ENCODE data around the gene AVEN. TPM values are rescaled to one million over a fixed set of nuclear protein-coding genes. Genes with fewer than 3 reads are reported as not detected.

The AVEN gene
- polyA plus RNA-seq, 2 of the 4 experiments (the other 2 are of a cell fraction): 23.8 to 27.2 TPM

- WGBS (ENCODE audit: missing lambda C conversion rate): 59% methylated on average over 9 of the region's 9 CpGs
- ChIA-PET CTCF (interaction anchor here (0.9 to 3.8 kb wide), 6 partner anchors 9 to 702 kb away, joined by 3 to 40 read pairs (median 4); no protein-coding TSS in a partner anchor), POLR2A (no interaction called here)
- peak in 1 of 2 experiments; percentile 68 for DNase-seq (ENCODE audit: low read depth in 1 of 2, low spot score in 1 of 2)
- peak; percentile 46 for FAIRE-seq
- TF ChIP-seq ZFP36 (IDR thresholded peaks at IDR 0.05; ENCODE audit: borderline replicate concordance, partially characterized antibody) (no peak), JUN (IDR thresholded peaks at IDR 0.05) (no peak), FOSB (CRISPR knock-in tag; IDR thresholded peaks at IDR 0.05) (no peak), ATOH8 (CRISPR knock-in tag; IDR thresholded peaks at IDR 0.05; ENCODE audit: low read depth) (no peak), CHD2 (IDR thresholded peaks at IDR 0.05; ENCODE audit: low read length, partially characterized antibody) (no peak), KDM1A (IDR thresholded peaks at IDR 0.05; ENCODE audit: low read depth) (no peak), RARB (CRISPR knock-in tag; IDR thresholded peaks at IDR 0.05) (no peak), KDM5A (IDR thresholded peaks at IDR 0.05) (no peak), ZNF302 (CRISPR knock-in tag; IDR thresholded peaks at IDR 0.05) (no peak), POLR2AphosphoS2 (conservative IDR thresholded peaks at IDR 0.05; ENCODE audit: low read length) (no peak), FOSL2 (IDR thresholded peaks at IDR 0.05) (no peak), FOSL2 (CRISPR knock-in tag; IDR thresholded peaks at IDR 0.05) (no peak), RAD21 (conservative IDR thresholded peaks at IDR 0.05 in 1 of 2, IDR thresholded peaks at IDR 0.05 in 1 of 2) (peak; percentile 55 to 72; a peak in 4 of 5 replicates), HOXB5 (CRISPR knock-in tag; IDR thresholded peaks at IDR 0.05) (no peak), SMC3 (IDR thresholded peaks at IDR 0.05) (peak; percentile 50), HEYL (CRISPR knock-in tag; IDR thresholded peaks at IDR 0.05) (no peak), USF2 (IDR thresholded peaks at IDR 0.05) (no peak), PBX3 (IDR thresholded peaks at IDR 0.05) (no peak), HOXB13 (CRISPR knock-in tag; IDR thresholded peaks at IDR 0.05; ENCODE audit: low read depth) (no peak), SREBF2 (IDR thresholded peaks at IDR 0.05) (no peak), JUNB (IDR thresholded peaks at IDR 0.05) (no peak)
- TF ChIP-seq, protein P1, sequence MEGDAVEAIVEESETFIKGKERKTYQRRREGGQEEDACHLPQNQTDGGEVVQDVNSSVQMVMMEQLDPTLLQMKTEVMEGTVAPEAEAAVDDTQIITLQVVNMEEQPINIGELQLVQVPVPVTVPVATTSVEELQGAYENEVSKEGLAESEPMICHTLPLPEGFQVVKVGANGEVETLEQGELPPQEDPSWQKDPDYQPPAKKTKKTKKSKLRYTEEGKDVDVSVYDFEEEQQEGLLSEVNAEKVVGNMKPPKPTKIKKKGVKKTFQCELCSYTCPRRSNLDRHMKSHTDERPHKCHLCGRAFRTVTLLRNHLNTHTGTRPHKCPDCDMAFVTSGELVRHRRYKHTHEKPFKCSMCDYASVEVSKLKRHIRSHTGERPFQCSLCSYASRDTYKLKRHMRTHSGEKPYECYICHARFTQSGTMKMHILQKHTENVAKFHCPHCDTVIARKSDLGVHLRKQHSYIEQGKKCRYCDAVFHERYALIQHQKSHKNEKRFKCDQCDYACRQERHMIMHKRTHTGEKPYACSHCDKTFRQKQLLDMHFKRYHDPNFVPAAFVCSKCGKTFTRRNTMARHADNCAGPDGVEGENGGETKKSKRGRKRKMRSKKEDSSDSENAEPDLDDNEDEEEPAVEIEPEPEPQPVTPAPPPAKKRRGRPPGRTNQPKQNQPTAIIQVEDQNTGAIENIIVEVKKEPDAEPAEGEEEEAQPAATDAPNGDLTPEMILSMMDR (IDR thresholded peaks at IDR 0.05): peak; percentile 55
- TF ChIP-seq, protein P2, sequence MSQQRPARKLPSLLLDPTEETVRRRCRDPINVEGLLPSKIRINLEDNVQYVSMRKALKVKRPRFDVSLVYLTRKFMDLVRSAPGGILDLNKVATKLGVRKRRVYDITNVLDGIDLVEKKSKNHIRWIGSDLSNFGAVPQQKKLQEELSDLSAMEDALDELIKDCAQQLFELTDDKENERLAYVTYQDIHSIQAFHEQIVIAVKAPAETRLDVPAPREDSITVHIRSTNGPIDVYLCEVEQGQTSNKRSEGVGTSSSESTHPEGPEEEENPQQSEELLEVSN (IDR thresholded peaks at IDR 0.05; ENCODE audit: borderline replicate concordance, low read depth): no peak
- TF ChIP-seq, protein P3, sequence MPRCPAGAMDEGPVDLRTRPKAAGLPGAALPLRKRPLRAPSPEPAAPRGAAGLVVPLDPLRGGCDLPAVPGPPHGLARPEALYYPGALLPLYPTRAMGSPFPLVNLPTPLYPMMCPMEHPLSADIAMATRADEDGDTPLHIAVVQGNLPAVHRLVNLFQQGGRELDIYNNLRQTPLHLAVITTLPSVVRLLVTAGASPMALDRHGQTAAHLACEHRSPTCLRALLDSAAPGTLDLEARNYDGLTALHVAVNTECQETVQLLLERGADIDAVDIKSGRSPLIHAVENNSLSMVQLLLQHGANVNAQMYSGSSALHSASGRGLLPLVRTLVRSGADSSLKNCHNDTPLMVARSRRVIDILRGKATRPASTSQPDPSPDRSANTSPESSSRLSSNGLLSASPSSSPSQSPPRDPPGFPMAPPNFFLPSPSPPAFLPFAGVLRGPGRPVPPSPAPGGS (IDR thresholded peaks at IDR 0.05): no peak
- H3K9me3 ChIP-seq: no peaks in the 10 kb centered on the region
- no peak overlapping the region for H3K4me2 ChIP-seq
- peak; percentile 71 to 93; a peak in 5 of 6 replicates for ATAC-seq
- no peak overlapping the region for H3K27ac ChIP-seq
- no peaks in the 10 kb centered on the region for H3K4me1 ChIP-seq
- H3K4me3 ChIP-seq: no peak overlapping the region
These were observed 44.9 kb downstream of the AVEN start for GRCh38 chr15:33994005-33994615.

Data from A549 (cell line).